ENCODE data around the gene GRK4.
"Not testable (repeated sequence)": the region's sequence is repeated elsewhere in the genome, so short reads cannot be mapped to it uniquely, and the experiment has no call there.

GRK4 gene

DNA sequence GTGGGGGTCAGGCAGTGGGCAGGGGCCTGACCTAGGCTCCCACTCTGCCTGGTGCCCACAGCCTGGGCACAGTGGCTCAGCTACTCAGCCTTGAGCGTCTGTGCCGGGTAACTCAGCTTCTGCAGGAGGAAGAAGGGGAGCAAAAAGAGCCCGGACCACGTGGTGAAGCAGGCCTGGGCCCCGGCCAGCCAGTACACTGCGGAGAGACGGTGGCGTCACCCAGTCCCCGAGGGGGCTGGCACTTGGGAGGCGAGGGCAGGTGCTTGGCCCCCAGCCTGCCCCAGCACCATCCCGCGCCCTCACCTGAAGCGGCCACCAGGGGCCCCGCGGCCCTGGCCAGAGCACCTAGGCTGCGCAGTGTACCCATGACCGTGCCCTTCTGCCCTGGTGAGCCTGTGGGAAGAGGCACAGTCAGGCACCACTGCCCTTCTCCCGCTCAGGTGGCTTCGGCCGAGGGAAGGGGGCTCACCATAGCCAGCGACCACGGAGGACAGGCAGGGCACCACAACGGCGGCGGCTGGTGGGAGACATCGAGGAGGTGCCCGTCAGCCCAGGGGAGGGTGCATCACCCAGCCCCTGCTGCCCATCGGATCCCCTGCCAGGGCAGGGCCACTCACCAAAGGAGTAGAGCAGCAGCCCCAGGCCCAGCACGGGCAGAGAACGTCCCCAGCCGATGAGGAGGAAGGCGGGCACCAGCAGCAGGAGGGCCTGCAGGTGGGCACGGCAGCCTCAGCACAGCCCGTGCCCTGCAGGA lies 32.4 kb upstream of the GRK4 start:
- no peak for DNase-seq

GRCh38 chr4:2931512-2932301 lies 31.7 kb upstream of the GRK4 start:
- peak; percentile 81 to 92 (median 90) for DNase-seq

- no peak for DNase-seq
Measured at GRCh38 chr4:2932321-2932950, 30.9 kb upstream of the GRK4 start.

DNA sequence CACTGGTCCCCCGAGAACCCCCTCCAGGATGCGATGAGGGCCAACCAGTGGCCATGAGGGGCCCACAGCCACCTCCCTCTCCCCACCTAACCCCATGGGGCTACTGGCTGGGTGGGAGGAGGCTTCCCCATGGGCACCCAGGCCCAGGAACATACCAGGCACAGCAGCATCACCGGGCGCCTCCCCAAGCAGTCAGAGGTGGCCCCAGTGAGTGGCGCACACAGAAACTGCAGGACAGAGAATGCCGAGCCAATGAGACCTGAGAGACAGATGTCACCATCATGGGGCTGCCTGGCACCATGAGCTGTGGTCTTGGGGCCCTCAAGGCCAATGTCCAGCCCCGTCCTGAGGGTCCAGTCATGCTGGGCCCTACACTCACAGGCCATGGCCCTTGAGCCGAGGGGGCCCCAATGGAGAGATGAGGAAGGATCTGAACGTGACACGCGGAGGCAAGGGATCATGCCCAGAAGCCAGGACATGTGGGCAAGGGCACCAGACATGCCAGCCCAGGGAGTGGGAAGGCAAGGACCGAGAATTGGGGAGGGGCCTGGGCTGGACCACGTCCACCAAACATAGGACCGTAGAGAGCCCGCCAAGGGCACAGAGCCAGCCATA lies 30.3 kb upstream of the GRK4 start:
- peak in 1 of 4 experiments; percentile 15 for DNase-seq

DNA sequence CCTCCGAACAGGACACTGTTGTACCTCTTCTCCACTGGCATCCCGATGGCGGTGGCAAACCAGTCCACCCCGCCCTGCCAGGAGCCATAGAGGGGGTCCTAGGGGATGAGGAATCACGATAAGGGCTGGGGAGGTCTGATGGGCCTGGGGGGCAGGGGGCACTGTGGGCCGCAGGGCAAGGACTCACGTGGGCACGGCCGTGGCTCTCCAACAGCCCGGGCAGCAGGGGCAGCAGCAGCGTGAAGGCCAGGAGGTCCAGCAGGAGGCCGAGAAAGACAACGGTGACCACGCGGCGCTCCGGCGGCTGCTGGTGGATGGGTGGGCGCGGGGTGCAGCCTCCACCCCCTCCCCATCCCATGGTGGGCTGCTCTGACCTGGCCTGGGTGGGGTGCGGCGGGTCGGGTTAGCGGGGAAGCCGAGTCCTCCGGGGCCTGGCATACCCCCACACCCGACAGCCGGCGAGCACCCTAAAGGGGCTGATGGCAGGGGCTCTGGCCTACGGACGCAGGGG lies 29.8 kb upstream of the GRK4 start:
- DNase-seq: peak in 1 of 4 experiments; percentile 23

DNA sequence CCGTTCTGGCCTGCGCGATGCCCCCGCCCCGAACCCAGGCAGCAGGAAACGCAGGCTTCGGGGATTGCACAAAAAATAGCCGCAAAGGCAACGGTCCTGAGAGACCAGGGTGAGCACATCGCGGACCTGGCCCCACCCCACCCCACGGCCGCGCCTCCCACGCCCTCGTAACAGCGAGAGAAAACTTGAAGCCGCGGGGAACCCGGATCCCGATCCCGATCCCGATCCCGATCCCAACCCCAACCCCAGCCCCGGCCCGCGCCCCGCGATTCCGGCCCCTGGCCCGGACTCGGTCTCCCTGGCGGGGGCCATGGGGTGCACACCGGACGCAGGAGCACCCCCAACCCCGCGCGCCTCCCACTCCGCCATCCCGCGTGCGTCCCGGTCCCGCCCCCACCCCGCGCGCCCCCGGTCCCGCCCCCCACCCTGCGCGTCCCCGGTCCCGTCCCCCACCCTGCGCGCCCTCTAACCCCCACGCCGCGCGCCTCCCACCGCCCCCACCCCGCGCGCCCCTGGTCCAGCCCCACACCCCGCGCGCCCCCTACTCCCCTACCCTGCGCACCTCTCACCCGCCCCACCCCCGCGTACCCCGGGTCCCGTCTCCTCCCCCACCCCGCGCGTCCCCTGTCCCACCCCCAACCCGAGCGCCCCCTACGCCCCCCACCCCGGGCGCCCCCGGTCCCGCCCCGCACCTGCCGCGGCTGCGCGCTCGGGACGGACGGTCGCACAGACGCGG lies 29.1 kb upstream of the GRK4 start:
- peak; percentile 60 to 80 (median 69) for DNase-seq

DNA sequence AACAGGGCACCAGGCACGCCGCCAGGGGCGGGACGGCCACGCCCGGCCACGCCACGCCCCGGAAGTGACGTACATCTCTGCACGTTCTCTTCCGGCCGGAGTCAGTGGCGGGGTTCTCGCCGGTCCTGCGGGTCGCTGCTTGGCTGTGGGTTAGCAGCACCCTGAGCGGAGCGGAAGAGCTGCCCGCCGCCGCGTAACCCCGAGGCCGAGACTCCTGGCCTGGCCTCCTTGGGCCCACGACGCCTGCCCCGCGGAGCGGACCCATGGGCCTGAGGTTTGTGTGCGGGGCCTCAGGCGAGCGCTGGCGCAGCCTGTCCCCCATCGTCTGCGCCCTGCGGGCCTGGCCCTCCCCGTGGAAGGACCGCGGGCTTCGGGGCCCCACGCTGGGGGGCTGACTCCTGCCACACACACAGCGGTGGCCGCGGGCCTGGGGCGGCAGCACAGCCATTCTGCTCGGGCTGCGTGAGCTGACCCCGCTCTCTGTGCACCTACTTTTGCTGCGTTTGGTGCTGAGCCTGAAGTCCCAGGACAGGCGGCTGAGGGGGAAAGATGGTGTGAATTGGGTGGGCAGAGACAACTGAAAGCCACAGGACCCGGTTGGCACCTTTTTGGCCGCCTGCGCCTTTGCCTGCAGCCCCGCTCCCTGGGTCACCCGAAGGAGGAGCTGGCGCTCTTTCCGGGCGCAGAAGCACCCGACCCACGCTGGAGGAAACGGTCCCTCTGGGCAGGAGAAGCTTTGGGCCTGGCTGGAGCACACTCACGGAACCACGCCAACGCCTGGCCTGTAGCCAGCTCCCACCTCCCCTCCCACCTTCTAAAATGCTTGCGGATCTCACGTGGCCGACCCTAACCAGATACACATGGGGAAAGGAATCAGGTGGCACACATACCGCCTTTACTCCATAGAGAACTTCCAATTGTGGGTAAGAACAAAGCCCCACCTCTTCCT lies 28.3 kb upstream of the GRK4 start:
- DNase-seq: peak; percentile 96 to 98 (median 98)

- peak in 1 of 4 experiments; percentile 20 for DNase-seq
Measured at GRCh38 chr4:2935762-2936743, 27.3 kb upstream of the GRK4 start.

DNA sequence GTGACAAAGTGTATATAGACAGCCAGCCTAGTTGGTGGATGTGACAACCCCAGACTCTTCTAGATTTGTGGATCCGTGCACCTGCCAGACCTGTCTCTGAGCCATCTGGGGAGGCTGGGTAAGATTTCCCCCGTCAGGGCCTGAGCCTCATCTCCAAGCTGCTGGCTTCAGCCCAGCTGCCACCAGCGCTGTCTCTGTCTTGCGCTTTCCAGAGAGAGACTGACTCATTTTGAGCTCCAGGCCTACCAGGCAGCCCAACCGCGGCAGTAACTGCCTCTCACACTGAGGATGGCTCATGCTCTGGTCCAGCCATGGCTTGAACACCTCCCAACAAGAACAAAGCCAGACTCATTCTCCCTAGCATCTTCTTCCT lies 26.6 kb upstream of the GRK4 start:
- DNase-seq: no peak

GRCh38 chr4:2937146-2937857 lies 26.1 kb upstream of the GRK4 start:
- no peak for DNase-seq

DNA sequence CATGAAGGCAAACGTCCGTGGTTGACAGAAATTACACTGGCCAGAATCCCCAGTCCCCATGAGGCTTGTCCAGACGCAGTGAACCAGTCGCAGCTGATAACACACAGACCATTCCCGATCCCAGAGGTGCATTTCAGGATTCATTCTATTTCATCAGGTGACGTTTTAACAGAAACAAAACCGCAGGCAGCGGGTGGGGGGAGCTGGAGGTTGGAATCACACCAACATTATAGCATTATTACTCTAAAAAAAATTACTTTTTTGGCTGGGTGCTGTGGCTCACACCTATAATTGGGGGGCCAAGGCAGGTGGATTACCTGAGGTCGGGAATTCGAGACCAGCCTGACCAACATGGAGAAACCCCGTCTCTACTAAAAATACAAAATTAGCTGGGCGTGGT lies 25.4 kb upstream of the GRK4 start:
- no peak for DNase-seq

DNA sequence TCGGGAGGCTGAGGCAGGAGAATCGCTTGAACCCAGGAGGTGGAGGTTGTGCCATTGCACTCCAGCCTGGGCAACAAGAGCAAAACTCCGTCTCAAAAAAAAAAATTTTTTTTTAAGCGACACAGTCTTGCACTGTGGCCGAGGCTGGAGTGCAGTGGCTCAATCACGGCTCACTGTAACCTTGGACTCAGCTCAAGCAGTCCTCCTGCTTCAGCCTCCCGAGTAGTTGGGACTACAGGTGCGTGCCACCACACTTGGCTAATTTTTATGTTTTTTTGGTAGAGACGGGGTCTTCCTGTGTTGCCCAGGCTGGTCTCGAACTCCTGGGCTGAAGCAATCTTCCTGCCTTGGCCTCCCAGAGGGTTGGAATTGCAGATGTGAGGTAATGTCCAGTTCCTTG lies 25.0 kb upstream of the GRK4 start:
- DNase-seq: not testable (repeated sequence)

- no peak for DNase-seq
Measured at GRCh38 chr4:2938906-2939305, 24.5 kb upstream of the GRK4 start.

DNA sequence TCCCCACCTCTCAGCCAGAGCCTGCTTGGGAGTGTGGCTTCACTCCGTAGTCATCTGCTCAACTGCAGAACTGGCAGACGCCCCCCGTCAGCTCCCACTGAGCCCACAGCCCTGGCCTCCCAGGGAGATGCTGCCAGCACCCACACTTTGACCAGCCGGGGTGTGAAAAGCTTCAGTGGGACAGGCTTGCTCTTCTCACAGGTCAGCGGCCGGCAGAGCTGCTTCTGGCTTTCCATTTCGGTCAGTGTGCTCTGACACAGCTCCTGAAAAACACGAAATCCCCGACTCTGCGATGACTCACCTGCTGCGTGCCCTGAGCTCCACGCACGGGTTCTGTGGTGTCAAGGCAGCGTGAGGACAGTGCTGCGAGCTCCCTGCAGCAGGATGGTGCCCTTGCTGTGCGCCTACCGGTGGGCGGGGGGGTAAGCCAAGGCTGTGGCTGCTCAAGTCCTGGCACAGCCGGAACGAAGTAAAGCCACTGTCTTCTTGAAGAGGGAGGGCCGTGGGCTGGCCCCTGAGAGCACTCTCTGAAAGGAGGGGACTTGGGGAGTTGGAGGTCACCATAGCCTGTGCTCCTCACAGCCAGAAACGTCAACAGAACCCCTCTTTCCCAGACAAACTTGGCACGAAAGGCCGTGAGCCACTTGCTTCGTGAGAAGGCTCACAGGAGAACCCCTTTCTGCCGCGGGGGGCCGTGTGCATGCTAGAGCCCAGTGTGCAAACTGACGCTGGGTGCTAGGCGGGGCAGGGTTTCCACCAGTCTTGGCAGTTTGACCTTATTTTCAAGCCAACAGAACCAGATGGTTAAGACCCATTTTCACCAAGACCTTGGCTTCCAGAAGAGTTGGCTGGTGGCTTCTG lies 23.8 kb upstream of the GRK4 start:
- DNase-seq: no peak

DNA sequence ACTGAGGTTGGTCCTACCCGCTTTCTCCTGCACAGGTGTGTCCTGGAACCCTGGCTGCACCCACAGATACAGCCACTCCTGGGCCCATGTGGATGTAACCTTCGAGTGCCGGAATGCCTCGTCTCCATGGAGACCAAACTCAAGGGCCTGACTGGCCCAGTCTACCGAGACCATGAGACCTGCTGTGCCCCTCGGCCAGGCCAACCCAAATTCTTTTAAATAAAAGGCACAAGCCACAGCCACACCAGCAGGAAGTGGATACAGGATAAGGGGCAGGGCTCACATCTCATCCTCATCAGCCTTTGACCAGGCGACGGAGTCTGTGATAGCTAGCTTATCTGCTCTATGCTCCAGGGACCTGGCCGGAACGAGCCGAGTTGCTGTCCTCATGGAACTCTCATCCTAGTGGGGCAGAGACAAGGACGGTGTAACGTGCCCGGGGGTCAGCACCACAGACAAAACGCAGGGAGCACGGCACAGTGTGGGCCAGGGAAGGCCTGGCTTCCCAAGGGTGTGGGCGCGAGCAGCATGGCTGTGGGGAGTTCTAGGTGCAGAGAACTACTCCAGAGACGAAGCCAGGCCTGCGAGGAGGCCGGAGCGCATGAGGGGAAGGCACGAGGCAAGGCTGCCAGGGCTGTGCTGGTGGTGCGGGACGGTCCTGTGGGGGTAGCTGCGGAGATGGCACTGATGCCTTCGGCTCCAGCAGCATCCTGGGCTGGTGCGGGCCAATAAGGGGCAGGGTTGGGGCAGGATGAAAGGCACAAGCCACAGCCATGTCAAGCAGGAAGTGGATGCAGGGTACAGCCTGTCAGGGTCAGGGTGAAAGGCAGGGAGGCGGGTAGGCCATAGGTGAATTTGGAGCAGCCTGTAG lies 22.9 kb upstream of the GRK4 start:
- no peak for DNase-seq

DNA sequence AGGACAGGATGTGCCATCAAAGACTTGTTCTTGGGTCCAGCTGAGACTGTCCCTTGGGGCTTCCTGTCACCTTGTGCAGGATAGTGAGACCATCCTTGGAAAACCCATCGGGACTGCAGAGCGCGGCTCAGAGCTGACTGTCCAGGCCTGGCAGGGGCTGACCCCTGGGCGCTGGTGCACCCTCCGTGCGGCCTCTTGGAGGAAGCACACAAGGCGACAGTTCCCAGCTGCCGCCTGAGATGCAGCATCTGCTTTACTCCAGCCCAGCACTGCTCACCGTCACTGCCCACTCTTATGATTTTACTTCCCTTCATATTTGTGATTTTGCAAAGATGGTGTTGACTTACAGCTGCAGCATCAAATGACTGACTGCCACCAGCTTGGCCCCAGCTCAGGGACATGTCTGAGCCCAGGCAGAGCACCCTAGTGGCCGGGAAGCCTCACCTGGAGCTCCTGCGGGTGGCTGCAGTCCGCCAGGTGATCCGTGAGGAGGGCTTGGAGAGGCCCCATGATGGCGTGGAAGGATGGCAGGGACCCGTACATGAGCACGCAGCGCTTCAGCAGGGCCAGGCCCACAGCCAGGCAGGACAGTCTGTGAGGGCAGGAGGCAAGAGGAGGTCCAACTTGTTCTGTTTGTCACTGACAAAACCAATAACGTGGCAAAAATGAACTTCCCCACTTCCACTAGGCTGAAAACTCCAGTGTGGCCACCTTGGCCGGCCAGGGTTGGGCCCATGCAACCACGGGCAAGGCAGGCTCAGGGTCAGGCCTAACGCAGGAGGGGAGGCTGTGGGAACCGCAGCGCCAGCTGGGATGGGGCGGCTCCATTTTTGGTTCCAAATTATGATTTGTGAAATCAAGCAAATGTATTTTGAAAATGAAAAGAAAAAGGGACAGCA lies 22.0 kb upstream of the GRK4 start:
- DNase-seq: no peak
